Measurements from ENCODE around the gene STK25.

DNA sequence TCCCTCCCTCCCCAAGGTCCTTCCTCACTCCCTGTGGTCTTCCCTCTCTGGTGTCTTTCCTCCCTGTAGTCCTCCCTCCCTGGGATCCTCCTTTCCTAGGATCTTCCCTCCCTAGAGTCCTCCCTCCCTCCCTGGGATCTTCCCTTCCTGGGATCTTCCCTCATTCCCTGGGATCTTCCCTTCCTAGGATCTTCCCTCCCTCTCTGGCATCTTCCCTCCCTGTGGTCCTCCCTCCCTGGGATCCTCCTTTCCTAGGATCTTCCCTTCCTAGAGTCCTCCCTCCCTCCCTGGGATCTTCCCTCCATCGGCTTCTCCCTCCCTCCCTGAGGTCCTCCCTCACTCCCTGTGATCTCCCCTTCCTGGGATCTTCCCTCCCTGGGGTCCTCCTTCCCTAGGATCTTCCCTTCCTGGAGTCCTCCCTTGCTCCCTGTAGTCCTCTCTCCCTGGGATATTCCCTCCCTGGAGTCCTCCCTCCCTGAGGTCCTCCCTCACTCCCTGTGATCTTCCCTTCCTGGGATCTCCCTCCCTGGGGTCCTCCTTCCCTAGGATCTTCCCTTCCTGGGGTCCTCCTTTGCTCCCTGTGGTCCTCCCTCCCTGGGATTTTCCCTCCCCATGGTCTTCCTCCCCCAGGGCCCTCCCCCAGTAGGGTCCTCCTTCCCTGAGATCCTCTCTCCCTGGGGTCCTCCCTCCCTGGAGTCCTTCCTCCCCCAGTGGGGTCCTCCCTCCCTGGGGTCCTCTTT is 23.0 kb downstream of the STK25 start:
- TF ChIP-seq, protein P1, sequence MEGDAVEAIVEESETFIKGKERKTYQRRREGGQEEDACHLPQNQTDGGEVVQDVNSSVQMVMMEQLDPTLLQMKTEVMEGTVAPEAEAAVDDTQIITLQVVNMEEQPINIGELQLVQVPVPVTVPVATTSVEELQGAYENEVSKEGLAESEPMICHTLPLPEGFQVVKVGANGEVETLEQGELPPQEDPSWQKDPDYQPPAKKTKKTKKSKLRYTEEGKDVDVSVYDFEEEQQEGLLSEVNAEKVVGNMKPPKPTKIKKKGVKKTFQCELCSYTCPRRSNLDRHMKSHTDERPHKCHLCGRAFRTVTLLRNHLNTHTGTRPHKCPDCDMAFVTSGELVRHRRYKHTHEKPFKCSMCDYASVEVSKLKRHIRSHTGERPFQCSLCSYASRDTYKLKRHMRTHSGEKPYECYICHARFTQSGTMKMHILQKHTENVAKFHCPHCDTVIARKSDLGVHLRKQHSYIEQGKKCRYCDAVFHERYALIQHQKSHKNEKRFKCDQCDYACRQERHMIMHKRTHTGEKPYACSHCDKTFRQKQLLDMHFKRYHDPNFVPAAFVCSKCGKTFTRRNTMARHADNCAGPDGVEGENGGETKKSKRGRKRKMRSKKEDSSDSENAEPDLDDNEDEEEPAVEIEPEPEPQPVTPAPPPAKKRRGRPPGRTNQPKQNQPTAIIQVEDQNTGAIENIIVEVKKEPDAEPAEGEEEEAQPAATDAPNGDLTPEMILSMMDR (IDR thresholded peaks at IDR 0.05; ENCODE audit: poor library complexity, severe bottlenecking), result no peak
- no peak for TF ChIP-seq EP300 (conservative IDR thresholded peaks at IDR 0.05; ENCODE audit: poor library complexity, severe bottlenecking)
- TF ChIP-seq POLR2AphosphoS5 (IDR thresholded peaks at IDR 0.05), result no peak
- TF ChIP-seq RAD21 (conservative IDR thresholded peaks at IDR 0.05), result no peak
- TF ChIP-seq, protein P2, sequence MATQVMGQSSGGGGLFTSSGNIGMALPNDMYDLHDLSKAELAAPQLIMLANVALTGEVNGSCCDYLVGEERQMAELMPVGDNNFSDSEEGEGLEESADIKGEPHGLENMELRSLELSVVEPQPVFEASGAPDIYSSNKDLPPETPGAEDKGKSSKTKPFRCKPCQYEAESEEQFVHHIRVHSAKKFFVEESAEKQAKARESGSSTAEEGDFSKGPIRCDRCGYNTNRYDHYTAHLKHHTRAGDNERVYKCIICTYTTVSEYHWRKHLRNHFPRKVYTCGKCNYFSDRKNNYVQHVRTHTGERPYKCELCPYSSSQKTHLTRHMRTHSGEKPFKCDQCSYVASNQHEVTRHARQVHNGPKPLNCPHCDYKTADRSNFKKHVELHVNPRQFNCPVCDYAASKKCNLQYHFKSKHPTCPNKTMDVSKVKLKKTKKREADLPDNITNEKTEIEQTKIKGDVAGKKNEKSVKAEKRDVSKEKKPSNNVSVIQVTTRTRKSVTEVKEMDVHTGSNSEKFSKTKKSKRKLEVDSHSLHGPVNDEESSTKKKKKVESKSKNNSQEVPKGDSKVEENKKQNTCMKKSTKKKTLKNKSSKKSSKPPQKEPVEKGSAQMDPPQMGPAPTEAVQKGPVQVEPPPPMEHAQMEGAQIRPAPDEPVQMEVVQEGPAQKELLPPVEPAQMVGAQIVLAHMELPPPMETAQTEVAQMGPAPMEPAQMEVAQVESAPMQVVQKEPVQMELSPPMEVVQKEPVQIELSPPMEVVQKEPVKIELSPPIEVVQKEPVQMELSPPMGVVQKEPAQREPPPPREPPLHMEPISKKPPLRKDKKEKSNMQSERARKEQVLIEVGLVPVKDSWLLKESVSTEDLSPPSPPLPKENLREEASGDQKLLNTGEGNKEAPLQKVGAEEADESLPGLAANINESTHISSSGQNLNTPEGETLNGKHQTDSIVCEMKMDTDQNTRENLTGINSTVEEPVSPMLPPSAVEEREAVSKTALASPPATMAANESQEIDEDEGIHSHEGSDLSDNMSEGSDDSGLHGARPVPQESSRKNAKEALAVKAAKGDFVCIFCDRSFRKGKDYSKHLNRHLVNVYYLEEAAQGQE (IDR thresholded peaks at IDR 0.05; ENCODE audit: borderline replicate concordance), result no peak
- TF ChIP-seq EZH2 (IDR thresholded peaks at IDR 0.05; ENCODE audit: borderline replicate concordance, insufficient read depth, low read length, poor library complexity, severe bottlenecking), result no peak
